Activated naive CD4-positive, alpha-beta T cell treated with anti-CD3 and anti-CD28 coated beads, Interleukin-2, amount 50 U/mL, for 16 hours (primary cell): Measurements from ENCODE around the gene TEC.
"Not testable (repeated sequence)": the region's sequence is repeated elsewhere in the genome, so short reads cannot be mapped to it uniquely, and the experiment has no call there.

ENCODE experiments used
- DNase-seq: peaks from one replicate; pipeline ENCODE4 v3.0.0-alpha.2; 2020

The TEC gene

GRCh38 chr4:48237996-48238645 lies 31.5 kb downstream of the TEC start:
- no peak for DNase-seq

DNA sequence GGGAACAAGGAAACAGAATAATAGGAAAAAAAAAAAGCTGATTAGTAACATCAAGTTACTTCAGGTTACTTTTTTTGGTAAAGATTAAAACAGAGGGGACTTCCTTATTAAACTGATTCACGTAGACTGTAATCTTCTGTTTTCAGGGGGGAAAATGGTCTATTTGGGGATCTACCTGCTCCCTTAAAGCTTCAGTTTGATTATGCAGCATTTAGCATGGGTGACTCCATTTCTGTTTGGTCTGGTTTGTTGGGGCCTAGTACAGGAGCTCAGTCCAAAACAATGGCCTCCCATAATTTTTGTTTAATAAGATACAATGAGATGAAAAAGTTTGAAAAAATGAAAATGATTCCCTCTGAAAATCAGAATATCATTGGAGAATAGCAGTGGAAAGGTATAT lies 34.6 kb downstream of the TEC start:
- no peak for DNase-seq

GRCh38 chr4:48234575-48234974 lies 35.1 kb downstream of the TEC start:
- DNase-seq: no peak

DNA sequence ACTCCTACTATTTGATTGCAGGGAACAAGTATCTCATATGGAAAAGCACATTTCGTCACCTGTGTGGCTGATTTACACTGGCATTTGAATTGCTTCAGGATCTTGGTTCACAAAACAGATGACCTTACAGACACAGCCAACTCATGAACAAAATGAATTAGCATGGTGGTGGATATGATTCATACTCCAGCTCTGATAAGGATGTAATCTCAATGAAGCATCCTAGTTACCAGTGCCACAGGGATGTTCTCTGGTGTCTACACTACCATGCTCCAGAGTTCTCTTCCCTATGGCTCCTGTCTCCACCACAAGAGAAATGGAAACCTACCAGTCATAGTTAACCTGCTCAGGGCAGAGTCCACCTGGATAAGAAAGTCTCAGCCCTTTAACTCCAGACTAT lies 40.7 kb downstream of the TEC start:
- DNase-seq: no peak

DNA sequence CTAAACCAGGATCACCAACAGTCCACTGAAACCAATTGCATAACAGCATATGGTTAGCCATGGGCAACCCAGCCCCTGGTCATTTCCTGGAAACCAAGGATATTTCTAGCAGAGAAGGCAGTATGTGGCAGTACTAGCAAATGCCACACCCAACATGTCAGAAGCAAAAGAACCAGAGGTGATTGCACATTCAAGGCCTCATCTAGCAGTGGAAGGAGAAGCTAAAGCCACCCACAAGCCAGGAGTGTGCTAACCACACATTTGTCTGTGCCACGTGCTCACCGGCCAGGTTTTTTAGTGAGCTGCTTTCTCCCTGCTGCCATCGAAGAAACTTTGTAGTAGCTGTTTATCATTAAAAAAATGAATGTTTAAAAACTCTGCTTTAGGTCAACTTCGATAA lies 42.0 kb downstream of the TEC start:
- DNase-seq: no peak

DNA sequence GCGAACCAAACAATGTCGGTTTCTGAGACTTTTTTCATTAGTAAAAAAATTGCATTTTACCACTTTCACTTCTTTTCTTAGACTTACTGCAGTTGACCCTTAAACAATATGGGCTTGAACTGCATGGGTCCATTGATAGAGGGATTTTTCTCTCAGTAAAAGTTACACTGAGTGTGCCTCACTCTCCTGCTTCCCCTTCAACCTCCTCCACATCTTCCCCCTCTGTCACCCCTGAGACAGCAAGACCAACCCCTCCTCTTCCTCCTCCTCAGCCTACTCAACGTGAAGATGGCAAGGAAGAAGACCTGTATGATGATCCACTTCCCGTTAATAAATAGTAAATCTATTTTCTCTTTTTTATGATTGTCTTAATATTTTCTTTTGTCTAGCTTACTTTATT lies 43.4 kb downstream of the TEC start:
- no peak for DNase-seq

GRCh38 chr4:48225368-48226141 lies 44.1 kb downstream of the TEC start:
- DNase-seq: no peak

- no peak for DNase-seq
These were observed 45.0 kb downstream of the TEC start for GRCh38 chr4:48224606-48225005.

DNA sequence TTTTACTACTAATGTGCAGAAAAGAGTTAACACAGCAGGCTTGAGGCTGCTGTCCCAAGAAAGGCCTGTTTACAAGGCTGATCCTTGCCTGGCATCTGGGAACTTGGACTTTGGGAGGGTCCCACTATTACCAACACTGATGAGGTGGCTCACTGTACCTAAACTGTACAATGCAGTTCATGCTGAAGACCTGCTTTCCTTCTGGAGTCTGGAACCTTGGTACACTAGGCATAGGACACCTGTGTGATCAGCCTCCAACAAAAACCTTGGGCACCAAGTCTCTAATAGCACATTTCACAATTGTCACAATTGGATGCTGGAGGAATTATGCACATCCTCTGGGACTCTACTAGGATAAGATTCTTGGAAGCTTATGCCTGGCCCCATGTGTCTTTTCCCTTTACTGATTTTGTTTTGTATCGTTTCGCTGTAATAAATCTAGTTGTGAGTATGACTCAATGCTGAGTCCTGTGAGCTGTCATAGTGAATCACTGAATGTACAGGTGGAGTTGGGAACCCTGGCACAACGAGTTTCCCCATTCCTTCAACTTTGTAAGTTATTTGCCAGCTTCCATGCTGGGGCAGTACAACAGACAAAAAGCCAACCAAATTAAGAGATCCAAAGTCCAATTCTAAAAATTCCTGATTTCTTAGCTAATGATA lies 45.9 kb downstream of the TEC start:
- no peak for DNase-seq

GRCh38 chr4:48222491-48222890 lies 47.1 kb downstream of the TEC start:
- DNase-seq: no peak

GRCh38 chr4:48219430-48219829 lies 50.2 kb downstream of the TEC start:
- not testable (repeated sequence) for DNase-seq

- DNase-seq: no peak
These were observed 53.1 kb downstream of the TEC start for GRCh38 chr4:48216563-48216962.

GRCh38 chr4:48215977-48216376 lies 53.7 kb downstream of the TEC start:
- DNase-seq: no peak

DNA sequence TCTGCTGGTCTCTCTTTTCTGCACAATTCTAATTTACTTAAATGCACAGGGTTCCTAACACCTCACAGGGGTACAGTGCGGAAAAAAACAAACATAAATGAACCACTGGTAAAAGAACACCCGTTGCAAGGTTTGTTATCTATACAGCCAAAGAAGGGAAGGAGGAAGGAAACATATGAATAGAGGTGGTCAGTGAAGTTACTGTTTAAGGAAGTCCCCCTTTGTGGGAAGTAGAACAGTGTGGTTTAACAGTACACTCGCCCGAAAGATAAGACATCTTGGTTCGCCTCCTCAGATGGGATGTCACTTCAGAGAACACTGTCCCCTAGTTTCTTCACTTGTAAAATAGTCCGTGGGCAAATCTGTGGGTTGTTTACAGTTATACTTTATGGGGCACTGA lies 57.5 kb downstream of the TEC start:
- no peak for DNase-seq

DNA sequence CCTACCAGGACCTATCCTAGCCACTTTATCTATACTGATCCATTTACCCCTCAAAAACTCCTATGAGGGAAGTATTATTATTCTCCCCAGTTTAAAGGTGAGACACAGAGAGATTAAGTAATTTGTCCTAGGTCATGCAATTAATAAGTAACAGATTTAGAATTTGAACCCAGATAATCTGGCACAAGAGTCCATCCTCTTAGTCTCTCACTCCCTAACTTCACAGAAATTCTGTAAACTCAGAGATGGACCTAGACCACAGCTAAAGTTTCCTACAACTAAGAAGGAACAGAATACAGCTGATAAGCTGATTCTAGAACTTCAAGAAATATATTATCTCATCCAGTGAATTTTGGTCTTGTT lies 58.7 kb downstream of the TEC start:
- no peak for DNase-seq

DNA sequence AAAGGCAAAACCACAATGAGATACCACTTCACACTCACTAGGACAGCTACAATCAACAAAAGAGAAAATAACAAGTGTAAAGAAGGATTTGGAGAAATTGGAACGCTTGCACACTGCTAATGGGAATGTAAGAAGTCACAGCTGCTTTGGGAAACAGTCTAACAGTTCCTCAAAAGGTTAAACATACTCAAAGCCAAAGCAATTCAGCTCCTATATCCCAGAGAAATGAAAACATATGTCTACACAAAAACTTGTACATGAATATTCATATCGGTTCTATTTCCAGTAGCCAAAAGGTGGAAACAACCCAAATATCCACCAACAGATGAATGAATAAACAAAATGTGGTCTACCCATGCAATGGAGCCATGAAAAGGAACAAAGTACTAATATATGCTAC lies 64.0 kb downstream of the TEC start:
- no peak for DNase-seq

GRCh38 chr4:48205107-48205506 lies 64.5 kb downstream of the TEC start:
- no peak for DNase-seq

DNA sequence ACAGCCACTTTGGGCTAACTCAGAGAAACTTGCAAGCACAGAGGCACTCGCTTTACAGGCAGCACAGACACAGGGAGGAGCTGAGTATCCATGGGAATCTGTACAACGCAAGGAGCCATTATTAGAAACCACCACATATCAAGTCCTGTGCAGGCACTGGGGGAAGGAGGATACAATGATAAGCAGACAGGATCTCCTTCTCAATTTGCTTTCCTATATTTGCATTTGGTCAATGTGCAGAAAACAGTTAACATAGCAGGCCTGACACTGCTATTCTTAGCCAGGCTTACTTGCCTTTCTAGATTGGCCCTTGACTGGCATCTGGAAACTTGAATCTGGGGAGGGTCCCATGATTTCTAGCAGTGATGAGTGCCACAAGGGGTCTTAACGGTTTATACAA lies 65.8 kb downstream of the TEC start:
- DNase-seq: no peak

GRCh38 chr4:48197643-48198237 lies 71.9 kb downstream of the TEC start:
- DNase-seq: no peak

- no peak for DNase-seq
These were observed 72.7 kb downstream of the TEC start for GRCh38 chr4:48196758-48197504.

DNA sequence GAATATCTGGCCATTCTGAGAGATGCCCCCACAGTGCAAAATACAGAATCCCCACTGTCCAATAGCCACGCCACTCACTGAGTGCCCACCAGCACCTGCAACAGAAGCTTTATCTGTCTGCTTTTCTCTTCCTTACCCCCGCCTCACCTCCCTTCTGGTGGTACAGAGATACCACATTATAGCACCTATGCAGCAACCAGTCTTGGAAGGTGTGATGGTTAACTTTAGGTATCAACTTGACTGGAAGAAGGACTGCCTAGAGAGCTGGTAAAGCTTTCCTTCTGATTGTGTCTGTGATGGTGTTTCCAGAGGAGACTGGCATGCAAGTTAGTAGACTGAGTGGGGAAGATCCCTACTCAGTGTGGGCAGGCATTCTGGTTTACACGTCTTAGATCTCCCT lies 73.8 kb downstream of the TEC start:
- DNase-seq: no peak

GRCh38 chr4:48195374-48195773 lies 74.3 kb downstream of the TEC start:
- DNase-seq: no peak

GRCh38 chr4:48194971-48195370 lies 74.7 kb downstream of the TEC start:
- DNase-seq: no peak
